GM12891 (cell line): ENCODE measurements around the gene FXYD7.

ENCODE experiments used
- POLR2A ChIP-seq: IDR thresholded peaks from 2 replicates; pipeline ENCODE4 v1.6.1; 2011; ENCODE audit warnings: low read depth, low read length, control low read depth
- POLR2AphosphoS5 ChIP-seq: IDR thresholded peaks from 2 replicates; pipeline ENCODE4 v1.6.1; 2011; ENCODE audit warnings: low read depth, low read length, control low read depth
- POU2F2 ChIP-seq: IDR thresholded peaks from 2 replicates; pipeline ENCODE4 v1.6.1; 2011; ENCODE audit warnings: low read depth, mild to moderate bottlenecking, control low read depth, low read length, moderate library complexity
- SPI1 ChIP-seq: IDR thresholded peaks from 2 replicates; pipeline ENCODE4 v1.6.1; 2011; ENCODE audit warnings: low read depth, low read length, control low read depth
- TAF1 ChIP-seq: IDR thresholded peaks from 2 replicates; pipeline ENCODE4 v1.6.1; 2011; ENCODE audit warnings: low read depth, low read length, control low read depth

DNA sequence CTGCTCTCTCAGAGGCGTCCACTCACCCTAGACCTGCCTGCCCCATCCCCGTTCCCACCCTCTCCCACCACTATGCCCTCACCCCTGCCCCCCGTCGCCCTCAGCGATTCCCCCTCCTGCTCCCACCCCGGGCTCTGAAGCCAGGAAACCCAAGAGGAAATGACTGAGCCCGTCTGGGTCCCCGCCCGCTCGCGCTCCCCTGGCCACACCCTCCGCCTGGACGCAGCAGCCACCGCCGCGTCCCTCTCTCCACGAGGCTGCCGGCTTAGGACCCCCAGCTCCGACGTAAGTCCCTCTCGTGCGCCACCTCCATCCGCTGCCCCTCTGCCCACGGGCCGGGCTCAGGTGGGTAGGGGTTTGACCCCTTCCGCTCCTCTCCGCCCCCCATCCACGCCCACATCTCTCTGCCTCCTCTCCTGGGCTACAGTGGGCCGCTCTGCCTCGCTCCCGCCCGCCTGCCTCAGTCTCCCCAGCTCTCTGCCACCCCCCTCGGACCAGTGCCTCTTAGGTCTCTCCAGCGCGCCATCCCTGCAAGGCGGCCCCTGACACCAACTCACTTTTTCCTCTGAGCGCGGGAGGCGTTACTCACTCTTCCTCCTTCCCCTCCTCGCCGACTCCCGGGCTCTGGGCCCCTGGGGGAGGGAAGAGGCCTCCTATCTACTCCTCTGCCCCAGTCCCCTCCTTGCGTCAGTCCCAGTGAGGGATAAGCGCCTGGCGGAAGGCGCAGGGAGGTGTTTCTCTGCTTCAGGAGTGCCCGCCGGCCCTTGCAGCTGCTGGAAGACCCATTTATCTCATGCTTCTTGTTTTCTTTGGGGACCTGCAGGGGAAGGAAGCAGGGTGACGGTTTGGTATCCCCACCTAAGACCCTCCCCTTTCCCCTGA is 11.7 kb downstream of the FXYD7 start, which contains the start of gene FXYD5:
- no peak for TF ChIP-seq POLR2AphosphoS5
- TF ChIP-seq SPI1: no peak
- TF ChIP-seq POLR2A: no peak
- TF ChIP-seq TAF1: no peak
- TF ChIP-seq POU2F2: no peak
